GM12878 (cell line): ENCODE results near the gene GADL1. TPM values are rescaled to one million over a fixed set of nuclear protein-coding genes. Genes with fewer than 3 reads are reported as not detected.

Experiments used
- ATAC-seq: fragments of 200-7000 bp; cut with Tn5 transposase; 3 replicates; pipeline ENCODE4 v1.9.1; 2020; ENCODE audit warnings: mild to moderate bottlenecking, moderate library complexity
- BruUV-seq: library from RNA; stranded (reverse); fragments of 400-500 nt; replicated peaks from 2 replicates; lab custom pipeline; 2021; lab: Mats Ljungman, UMichigan
- CTCF ChIA-PET: fragments of 300-600 bp; sonication (Branson Sonifier 250); formaldehyde crosslinking; extraction: SDS; loops from one replicate; lab custom pipeline; 2021; ENCODE audit warnings: inconsistent platforms; lab: Yijun Ruan, JAX
- POLR2A ChIA-PET: fragments of 350-600 bp; formaldehyde crosslinking; extraction: SDS; loops from one replicate; lab custom pipeline; 2021; ENCODE audit warnings: inconsistent platforms; lab: Charles Lee
- RAD21 ChIA-PET: fragments of 300-600 bp; sonication (Branson Sonifier 250); formaldehyde crosslinking; loops from one replicate; lab custom pipeline; 2023; ENCODE audit warnings: antibody characterized with exemption; ENCODE audit not compliant: unreplicated experiment; lab: Charles Lee
- SMC1A ChIA-PET: fragments of 300-600 bp; sonication (Branson Sonifier 250); formaldehyde crosslinking; loops from one replicate; lab custom pipeline; 2023; ENCODE audit not compliant: unreplicated experiment, uncharacterized antibody; lab: Charles Lee
- DNase-seq: peaks from one replicate; pipeline ENCODE4 v3.0.0-alpha.2; 2011; ENCODE audit warnings: low read depth, low spot score
- FAIRE-seq: peaks from 3 replicates; lab custom pipeline; 2011; peaks lifted over from hg19 to GRCh38; lab: Jason Lieb, UNC
- H2AFZ ChIP-seq: 2 replicates; pipeline ENCODE4 v1.6.0; 2011; ENCODE audit warnings: low read depth, low read length, control low read depth; ENCODE audit not compliant: control insufficient read depth
- H3K27ac ChIP-seq: 2 replicates; pipeline ENCODE4 v1.5.1; 2011; ENCODE audit warnings: control low read depth; ENCODE audit not compliant: control insufficient read depth, insufficient read depth
- H3K27me3 ChIP-seq, 2 experiments: replicated peaks in 1 of 2; 2 replicates each; pipeline versions ENCODE4 v1.6.0 to v1.6.1; 2011; ENCODE audit warnings: low read length in 1 of 2; ENCODE audit not compliant: control insufficient read depth in 2 of 2, insufficient read depth in 2 of 2
- H3K36me3 ChIP-seq, 2 experiments: 2 replicates each; pipeline ENCODE4 v1.5.1; 2011; ENCODE audit warnings: low read length in 1 of 2; ENCODE audit not compliant: control insufficient read depth in 2 of 2, insufficient read depth in 2 of 2
- H3K4me1 ChIP-seq: 2 replicates; pipeline ENCODE4 v1.6.1; 2011; ENCODE audit warnings: mild to moderate bottlenecking, low read length, moderate library complexity, mixed read lengths; ENCODE audit not compliant: control insufficient read depth, insufficient read depth
- H3K4me2 ChIP-seq: 2 replicates; pipeline ENCODE4 v1.6.0; 2011; ENCODE audit warnings: control low read depth; ENCODE audit not compliant: control insufficient read depth, insufficient read depth
- H3K4me3 ChIP-seq: fragments of 200-600 bp; sonication (generic); 2 replicates; pipeline ENCODE4 v1.5.1; 2016
- H3K79me2 ChIP-seq: 2 replicates; pipeline ENCODE4 v1.6.0; 2011; ENCODE audit warnings: low read length; ENCODE audit not compliant: control insufficient read depth, insufficient read depth
- H3K9ac ChIP-seq: 2 replicates; pipeline ENCODE4 v1.8.0; 2011; ENCODE audit warnings: low read length, control low read depth, mixed read lengths; ENCODE audit not compliant: control insufficient read depth, insufficient read depth
- H3K9me3 ChIP-seq: replicated peaks from 3 replicates; pipeline ENCODE4 v1.5.1; 2011; ENCODE audit warnings: mild to moderate bottlenecking, low read length; ENCODE audit not compliant: control insufficient read depth, insufficient read depth
- H4K20me1 ChIP-seq: 2 replicates; pipeline ENCODE4 v1.6.0; 2011; ENCODE audit not compliant: control insufficient read depth, insufficient read depth
- ASH2L ChIP-seq: fragments of 300-600, 200-600 bp; sonication (generic); IDR thresholded peaks from 2 replicates; pipeline ENCODE4 v1.6.1; 2017; ENCODE audit warnings: low read depth, mild to moderate bottlenecking, borderline replicate concordance
- CHD2 ChIP-seq: IDR thresholded peaks from 2 replicates; pipeline ENCODE4 v1.6.1; 2011; ENCODE audit warnings: low read depth, low read length, improper control_type of control experiment, borderline replicate concordance
- SPI1 ChIP-seq: IDR thresholded peaks from 2 replicates; pipeline ENCODE4 v1.6.1; 2011; ENCODE audit warnings: low read depth, mild to moderate bottlenecking, low read length, moderate library complexity, borderline replicate concordance; ENCODE audit not compliant: insufficient read depth
- SREBF2 ChIP-seq: IDR thresholded peaks from 2 replicates; pipeline ENCODE4 v1.6.1; 2012; ENCODE audit warnings: mild to moderate bottlenecking, low read length
- YY1 ChIP-seq: IDR thresholded peaks from 2 replicates; pipeline ENCODE4 v1.6.1; 2011; ENCODE audit warnings: low read depth, mild to moderate bottlenecking, low read length
- WGBS: methylation state at CpG from one replicate; pipeline ENCODE4 v1.1.6; 2016; ENCODE audit warnings: low lambda C conversion rate; ENCODE audit not compliant: insufficient replicate concordance, insufficient coverage; ENCODE audit errors: missing lambda C conversion rate; 5-methylcytosine and 5-hydroxymethylcytosine counted together
- in situ Hi-C: fragments of 300-500 bp; cut with MboI; formaldehyde crosslinking; loops from 9 replicates; pipeline ENCODE4 v1.14.3; 2018; ENCODE audit warnings: mixed read lengths
- intact Hi-C: fragments of 100-400 bp; cut with micrococcal nuclease; formaldehyde crosslinking; loops from one replicate; pipeline ENCODE4 v1.14.2; 2022; ENCODE audit not compliant: unreplicated experiment
- polyA plus RNA-seq, 11 experiments: library from polyadenylated mRNA; depleted of rRNA in 4 of 11; unstranded in 6 of 11; stranded (reverse) in 5 of 11; fragments of >200 nt; fragmentation: Nextera tagmentation in 4 of 11; fragmentation: Illumina TruSeq in 1 of 11; extraction: Ambion mirVana in 4 of 11; extraction: Trizol in 1 of 11; gene quantifications; 1 replicate in 1 of 11; 2 replicates in 10 of 11; pipeline versions ENCODE4 v1.2.1 to v1.2.3, GENCODE V29; 2011 to 2016; ENCODE audit warnings: inconsistent platforms in 2 of 11, missing spikeins in 2 of 11, low read depth in 1 of 11
- total RNA-seq, 4 experiments: library from RNA; depleted of rRNA in 3 of 4; stranded (reverse); fragments of >200 nt in 3 of 4; fragmentation: Illumina TruSeq in 1 of 4; extraction: Trizol in 1 of 4; gene quantifications; 2 replicates each; pipeline versions ENCODE4 v1.2.1 to v1.2.3, GENCODE V29; 2013 to 2021
- TF ChIP-seq, protein P1 (sequence below): fragments of 150-350 bp; IDR thresholded peaks from 2 replicates; pipeline ENCODE4 v1.6.1; 2014; ENCODE audit warnings: mild to moderate bottlenecking, low read depth, low read length
- TF ChIP-seq, protein P2 (sequence below): IDR thresholded peaks from 2 replicates; pipeline ENCODE4 v1.6.1; 2011; ENCODE audit warnings: borderline replicate concordance, low read depth, mild to moderate bottlenecking, moderate library complexity, mixed read lengths, low read length; ENCODE audit not compliant: insufficient read depth; ENCODE audit errors: extremely low read length

Gene GADL1
- total and polyA plus RNA-seq, 10 of the 15 experiments (the other 5 are each of a cell fraction or from before 2014, with no cell fraction given), result 0.04 TPM; not detected in 9

DNA sequence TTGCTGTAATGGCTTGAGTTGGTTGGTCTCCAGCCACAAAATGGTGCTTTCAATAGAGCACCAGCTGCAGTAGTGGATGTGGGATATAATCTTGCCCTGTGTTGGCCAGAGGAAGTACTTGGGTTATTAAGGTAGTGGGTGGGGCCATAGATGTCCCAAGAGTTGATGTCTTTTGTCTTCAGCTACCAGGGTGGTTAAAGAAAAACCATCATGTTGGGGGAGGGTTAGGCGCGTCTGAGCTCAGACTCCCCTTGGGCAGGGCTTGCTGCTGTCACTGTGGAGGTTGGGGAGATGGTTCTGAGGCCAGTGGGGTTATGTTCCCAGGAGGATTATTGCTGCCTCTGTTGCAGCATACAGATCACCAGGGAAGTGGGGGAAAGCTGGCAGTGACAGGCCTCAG lies 46.9 kb upstream of the GADL1 start:
- no peaks in the 10 kb centered on the region for H3K36me3 ChIP-seq
- H3K79me2 ChIP-seq, result no peaks in the 10 kb centered on the region
- no peak overlapping the region for H3K4me2 ChIP-seq
- no TSS peak for BruUV-seq
- POLR2A ChIA-PET, result no interaction called here
- DNase-seq, result no peak
- SMC1A ChIA-PET, result interaction anchor here (1.2 kb wide), 1 partner anchor 9 kb away, joined by 4 read pairs; no protein-coding TSS in a partner anchor
- no peak overlapping the region for H3K27ac ChIP-seq
- no peaks in the 10 kb centered on the region; the same call in 2 of the 3 replicates for H3K9me3 ChIP-seq
- TF ChIP-seq SREBF2 (no peak), CHD2 (no peak), ASH2L (no peak), YY1 (no peak), SPI1 (no peak)
- TF ChIP-seq, protein P1, sequence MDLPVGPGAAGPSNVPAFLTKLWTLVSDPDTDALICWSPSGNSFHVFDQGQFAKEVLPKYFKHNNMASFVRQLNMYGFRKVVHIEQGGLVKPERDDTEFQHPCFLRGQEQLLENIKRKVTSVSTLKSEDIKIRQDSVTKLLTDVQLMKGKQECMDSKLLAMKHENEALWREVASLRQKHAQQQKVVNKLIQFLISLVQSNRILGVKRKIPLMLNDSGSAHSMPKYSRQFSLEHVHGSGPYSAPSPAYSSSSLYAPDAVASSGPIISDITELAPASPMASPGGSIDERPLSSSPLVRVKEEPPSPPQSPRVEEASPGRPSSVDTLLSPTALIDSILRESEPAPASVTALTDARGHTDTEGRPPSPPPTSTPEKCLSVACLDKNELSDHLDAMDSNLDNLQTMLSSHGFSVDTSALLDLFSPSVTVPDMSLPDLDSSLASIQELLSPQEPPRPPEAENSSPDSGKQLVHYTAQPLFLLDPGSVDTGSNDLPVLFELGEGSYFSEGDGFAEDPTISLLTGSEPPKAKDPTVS, result no peak
- TF ChIP-seq, protein P2, sequence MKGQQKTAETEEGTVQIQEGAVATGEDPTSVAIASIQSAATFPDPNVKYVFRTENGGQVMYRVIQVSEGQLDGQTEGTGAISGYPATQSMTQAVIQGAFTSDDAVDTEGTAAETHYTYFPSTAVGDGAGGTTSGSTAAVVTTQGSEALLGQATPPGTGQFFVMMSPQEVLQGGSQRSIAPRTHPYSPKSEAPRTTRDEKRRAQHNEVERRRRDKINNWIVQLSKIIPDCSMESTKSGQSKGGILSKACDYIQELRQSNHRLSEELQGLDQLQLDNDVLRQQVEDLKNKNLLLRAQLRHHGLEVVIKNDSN, result no peak
- no peak for FAIRE-seq
- no peak for ATAC-seq
- RAD21 ChIA-PET, result no interaction called here
- no peaks in the 10 kb centered on the region for H3K4me1 ChIP-seq
- CTCF ChIA-PET, result interaction anchor here (1.1 kb wide), 1 partner anchor 15 kb away, joined by 3 read pairs; no protein-coding TSS in a partner anchor
- H3K4me3 ChIP-seq, result no peak overlapping the region
- no peak overlapping the region for H3K9ac ChIP-seq
- WGBS, result 95% methylated on average over 2 of the region's 2 CpGs
- H2AFZ ChIP-seq, result no peak overlapping the region
- H3K27me3 ChIP-seq, result no peaks in the 10 kb centered on the region; a peak in 1 of 4 replicates
- intact Hi-C loops (no loop called here), in situ Hi-C loops (no loop called here)
- no peaks in the 10 kb centered on the region for H4K20me1 ChIP-seq
